Astrocyte (in vitro differentiated cells and primary cell): ENCODE data around the gene ANKRD33B. TPM values are rescaled to one million over a fixed set of nuclear protein-coding genes. Genes with fewer than 3 reads are reported as not detected.

ENCODE experiments used
- DNase-seq: peaks from one replicate; pipeline ENCODE4 v3.0.0-alpha.2; 2010; ENCODE audit warnings: low read depth
- FAIRE-seq: peaks from 2 replicates; lab custom pipeline; 2011; peaks lifted over from hg19 to GRCh38; lab: Jason Lieb, UNC
- H2AFZ ChIP-seq: 2 replicates; pipeline ENCODE4 v1.6.0; 2012; ENCODE audit warnings: low read depth, low read length, inconsistent platforms
- H3K27ac ChIP-seq: 2 replicates; pipeline ENCODE4 v1.5.1; 2011; ENCODE audit warnings: low read depth, low read length, inconsistent platforms
- H3K27me3 ChIP-seq: 2 replicates; pipeline ENCODE4 v1.6.0; 2011; ENCODE audit warnings: low read length, inconsistent platforms; ENCODE audit not compliant: insufficient read depth
- H3K36me3 ChIP-seq: 2 replicates; pipeline ENCODE4 v1.5.1; 2011; ENCODE audit warnings: low read length, inconsistent platforms; ENCODE audit not compliant: insufficient read depth
- H3K4me1 ChIP-seq: 2 replicates; pipeline ENCODE4 v1.5.1; 2011; ENCODE audit warnings: low read length, inconsistent platforms; ENCODE audit not compliant: insufficient read depth
- H3K4me2 ChIP-seq: 2 replicates; pipeline ENCODE4 v1.6.0; 2012; ENCODE audit warnings: low read length, inconsistent platforms
- H3K4me3 ChIP-seq: 2 replicates; pipeline ENCODE4 v1.5.1; 2011; ENCODE audit warnings: low read depth, mild to moderate bottlenecking, low read length, inconsistent platforms; ENCODE audit not compliant: insufficient read depth
- H3K79me2 ChIP-seq: 2 replicates; pipeline ENCODE4 v1.6.0; 2012; ENCODE audit warnings: mild to moderate bottlenecking, low read length, inconsistent platforms; ENCODE audit not compliant: insufficient read depth
- H3K9ac ChIP-seq: 2 replicates; pipeline ENCODE4 v1.6.0; 2012; ENCODE audit warnings: mild to moderate bottlenecking, low read length, inconsistent platforms
- H3K9me3 ChIP-seq: 2 replicates; pipeline ENCODE4 v1.5.1; 2012; ENCODE audit warnings: low read depth, mild to moderate bottlenecking, low read length, inconsistent platforms; ENCODE audit not compliant: insufficient read depth
- H4K20me1 ChIP-seq: 2 replicates; pipeline ENCODE4 v1.6.0; 2012; ENCODE audit warnings: low read length, inconsistent platforms; ENCODE audit not compliant: insufficient read depth
- H3K27ac Mint-ChIP-seq: one replicate; pipeline ENCODE4 v1.8.0; 2021; ENCODE audit warnings: mild to moderate bottlenecking, mixed read lengths; ENCODE audit not compliant: unreplicated experiment
- H3K27me3 Mint-ChIP-seq: one replicate; pipeline ENCODE4 v1.8.0; 2021; ENCODE audit warnings: low read depth, mixed read lengths; ENCODE audit not compliant: unreplicated experiment
- H3K36me3 Mint-ChIP-seq: one replicate; pipeline ENCODE4 v1.8.0; 2021; ENCODE audit warnings: low read depth, mixed read lengths; ENCODE audit not compliant: unreplicated experiment
- H3K4me1 Mint-ChIP-seq: one replicate; pipeline ENCODE4 v1.8.0; 2021; ENCODE audit warnings: low read depth, mixed read lengths; ENCODE audit not compliant: unreplicated experiment
- H3K4me3 Mint-ChIP-seq: one replicate; pipeline ENCODE4 v1.8.0; 2021; ENCODE audit warnings: mild to moderate bottlenecking, moderate library complexity, mixed read lengths; ENCODE audit not compliant: unreplicated experiment
- H3K9me3 Mint-ChIP-seq: one replicate; pipeline ENCODE4 v1.8.0; 2021; ENCODE audit warnings: mild to moderate bottlenecking, mixed read lengths; ENCODE audit not compliant: unreplicated experiment
- CTCF ChIP-seq: IDR thresholded peaks from 2 replicates; pipeline ENCODE4 v1.5.1; 2011; ENCODE audit warnings: low read depth, mild to moderate bottlenecking, inconsistent platforms, low read length, moderate library complexity; ENCODE audit not compliant: insufficient read depth
- EZH2 ChIP-seq: IDR thresholded peaks from 2 replicates; pipeline ENCODE4 v1.6.1; 2012; ENCODE audit warnings: mild to moderate bottlenecking, low read length, inconsistent platforms; ENCODE audit not compliant: insufficient read depth
- total RNA-seq: library from RNA; stranded (reverse); gene quantifications from 2 replicates; pipeline ENCODE4 v1.2.1, GENCODE V29; 2021

Gene ANKRD33B
- total RNA-seq, 1 donor from 2014 or later, result 22.7 TPM

- Histone ChIP-seq H3K9ac (no peak overlapping the region), H2AFZ (no peak overlapping the region), H3K36me3 (no peaks in the 10 kb centered on the region), H3K4me3 (no peak overlapping the region), H3K27ac (no peak overlapping the region), H3K79me2 (no peaks in the 10 kb centered on the region), H3K4me1 (peaks cover 3% of the 10 kb centered on the region), H3K9me3 (no peaks in the 10 kb centered on the region), H4K20me1 (peaks cover 8% of the 10 kb centered on the region), H3K27me3 (no peaks in the 10 kb centered on the region), H3K4me2 (peak overlapping the region; percentile 39)
- H3K4me1 Mint-ChIP-seq, result peaks cover 1% of the 10 kb centered on the region
- H3K36me3 Mint-ChIP-seq, result peaks cover 32% of the 10 kb centered on the region
- FAIRE-seq (no peak), DNase-seq (peak; percentile 61)
- no peak for TF ChIP-seq EZH2
- no peak for TF ChIP-seq CTCF
- no peak overlapping the region for H3K4me3 Mint-ChIP-seq
- peaks cover 2% of the 10 kb centered on the region for H3K27me3 Mint-ChIP-seq
- H3K27ac Mint-ChIP-seq, result no peak overlapping the region
- no peaks in the 10 kb centered on the region for H3K9me3 Mint-ChIP-seq
These were observed 91.5 kb downstream of the ANKRD33B start for GRCh38 chr5:10655161-10655971.

GRCh38 chr5:10655972-10656830, 92.3 kb downstream of the ANKRD33B start:
- Histone ChIP-seq H3K27me3 (peaks cover 2% of the 10 kb centered on the region), H4K20me1 (peaks cover 8% of the 10 kb centered on the region), H3K9ac (no peak overlapping the region), H3K36me3 (no peaks in the 10 kb centered on the region), H2AFZ (no peak overlapping the region), H3K4me3 (no peak overlapping the region), H3K27ac (no peak overlapping the region), H3K4me2 (peak overlapping the region; percentile 39), H3K9me3 (no peaks in the 10 kb centered on the region), H3K4me1 (peaks cover 3% of the 10 kb centered on the region), H3K79me2 (no peaks in the 10 kb centered on the region)
- Mint-ChIP-seq H3K27me3 (peaks cover 5% of the 10 kb centered on the region), H3K4me3 (no peak overlapping the region), H3K9me3 (no peaks in the 10 kb centered on the region), H3K27ac (no peak overlapping the region), H3K36me3 (peaks cover 30% of the 10 kb centered on the region), H3K4me1 (peaks cover 1% of the 10 kb centered on the region)
- FAIRE-seq (no peak), DNase-seq (no peak)
- TF ChIP-seq EZH2, result no peak
- TF ChIP-seq CTCF, result no peak
